ENCODE measurements around the gene SYNJ2. TPM values are rescaled to one million over a fixed set of nuclear protein-coding genes. Genes with fewer than 3 reads are reported as not detected.

Gene SYNJ2
- polyA plus RNA-seq, 3 donors: 9.5 to 10.3 (median 10.3) TPM

GRCh38 chr6:158039178-158039557, 57.5 kb downstream of the SYNJ2 start:
- no peak for DNase-seq (ENCODE audit: low read depth in 3 of 3, low spot score in 2 of 3)

- DNase-seq (ENCODE audit: low read depth in 3 of 3, low spot score in 2 of 3): no peak
Measured at GRCh38 chr6:158039571-158040050, 57.9 kb downstream of the SYNJ2 start.

- DNase-seq (ENCODE audit: low read depth in 3 of 3, low spot score in 2 of 3): no peak
Measured at GRCh38 chr6:158040051-158040803, 58.6 kb downstream of the SYNJ2 start.

- DNase-seq (ENCODE audit: low read depth in 3 of 3, low spot score in 2 of 3): no peak
Measured at GRCh38 chr6:158040804-158041347, 59.2 kb downstream of the SYNJ2 start.

- no peak for DNase-seq (ENCODE audit: low read depth in 3 of 3, low spot score in 2 of 3)
Measured at GRCh38 chr6:158041370-158041769, 59.7 kb downstream of the SYNJ2 start.

GRCh38 chr6:158041788-158042187, 60.1 kb downstream of the SYNJ2 start:
- DNase-seq (ENCODE audit: low read depth in 3 of 3, low spot score in 2 of 3): no peak

- DNase-seq (ENCODE audit: low read depth in 3 of 3, low spot score in 2 of 3): no peak
Measured at GRCh38 chr6:158042245-158042798, 60.7 kb downstream of the SYNJ2 start.

- no peak for DNase-seq (ENCODE audit: low read depth in 3 of 3, low spot score in 2 of 3)
Measured at GRCh38 chr6:158043008-158043407, 61.3 kb downstream of the SYNJ2 start.

GRCh38 chr6:158043586-158044524, 62.2 kb downstream of the SYNJ2 start:
- no peak for DNase-seq (ENCODE audit: low read depth in 3 of 3, low spot score in 2 of 3)

- DNase-seq (ENCODE audit: low read depth in 3 of 3, low spot score in 2 of 3): no peak
Measured at GRCh38 chr6:158044525-158044888, 62.8 kb downstream of the SYNJ2 start.

- no peak for DNase-seq (ENCODE audit: low read depth in 3 of 3, low spot score in 2 of 3)
Measured at GRCh38 chr6:158046201-158047126, 64.8 kb downstream of the SYNJ2 start.

- DNase-seq (ENCODE audit: low read depth in 3 of 3, low spot score in 2 of 3): no peak
Measured at GRCh38 chr6:158047127-158047518, 65.5 kb downstream of the SYNJ2 start.

GRCh38 chr6:158047563-158048323, 66.1 kb downstream of the SYNJ2 start:
- DNase-seq (ENCODE audit: low read depth in 3 of 3, low spot score in 2 of 3): no peak

- no peak for DNase-seq (ENCODE audit: low read depth in 3 of 3, low spot score in 2 of 3)
Measured at GRCh38 chr6:158048589-158048988, 66.9 kb downstream of the SYNJ2 start.

- no peak for DNase-seq (ENCODE audit: low read depth in 3 of 3, low spot score in 2 of 3)
Measured at GRCh38 chr6:158049055-158050028, 67.7 kb downstream of the SYNJ2 start.

- no peak for DNase-seq (ENCODE audit: low read depth in 3 of 3, low spot score in 2 of 3)
Measured at GRCh38 chr6:158050107-158050735, 68.6 kb downstream of the SYNJ2 start.

GRCh38 chr6:158050955-158051354, 69.3 kb downstream of the SYNJ2 start:
- DNase-seq (ENCODE audit: low read depth in 3 of 3, low spot score in 2 of 3): no peak

- DNase-seq (ENCODE audit: low read depth in 3 of 3, low spot score in 2 of 3): no peak
Measured at GRCh38 chr6:158051968-158052367, 70.3 kb downstream of the SYNJ2 start.
